H1 (cell line): ENCODE data around the gene FOSL2. TPM values are rescaled to one million over a fixed set of nuclear protein-coding genes. Genes with fewer than 3 reads are reported as not detected.

ENCODE experiments used
- BRCA1 ChIP-seq: IDR thresholded peaks from 2 replicates; pipeline ENCODE4 v1.6.1; 2012; ENCODE audit warnings: low read depth, low read length, improper control_type of control experiment
- CBX5 ChIP-seq: fragments of 300-800, 300-1000 bp; sonication (generic); IDR thresholded peaks from 2 replicates; pipeline ENCODE4 v1.7.1; 2016; ENCODE audit warnings: antibody characterized with exemption, low read length, low read depth
- CREB1 ChIP-seq: IDR thresholded peaks from 2 replicates; pipeline ENCODE4 v1.6.1; 2012; ENCODE audit warnings: inconsistent platforms
- NRF1 ChIP-seq: IDR thresholded peaks from 2 replicates; pipeline ENCODE4 v1.6.1; 2011; ENCODE audit warnings: mild to moderate bottlenecking, low read depth, low read length, improper control_type of control experiment
- RBBP5 ChIP-seq: IDR thresholded peaks from 2 replicates; pipeline ENCODE4 v1.7.1; 2012; ENCODE audit warnings: low read depth, mild to moderate bottlenecking, inconsistent platforms, low read length, moderate library complexity, borderline replicate concordance
- TBP ChIP-seq: IDR thresholded peaks from 2 replicates; pipeline ENCODE4 v1.6.1; 2011; ENCODE audit warnings: low read depth, low read length, improper control_type of control experiment
- YY1 ChIP-seq: IDR thresholded peaks from 2 replicates; pipeline ENCODE4 v1.6.1; 2011; ENCODE audit warnings: low read depth, mild to moderate bottlenecking, low read length
- polyA plus RNA-seq, 7 experiments: library from polyadenylated mRNA; depleted of rRNA in 3 of 7; stranded (reverse) in 5 of 7; unstranded in 2 of 7; fragments of >200 nt in 5 of 7; fragments of 200-250 nt in 2 of 7; gene quantifications; 1 replicate in 5 of 7; 2 replicates in 1 of 7; 4 replicates in 1 of 7; pipeline versions ENCODE4 v1.2.1 to v1.2.3, GENCODE V29; 2011 to 2013; ENCODE audit warnings: missing spikeins in 2 of 7, mixed read lengths in 2 of 7
- total RNA-seq: library from RNA; stranded (reverse); fragmentation: NEBNext Ultra II Directional; extraction: Animal tissue kit (Norgen Biotek cat#: 25700); gene quantifications from 2 replicates; pipeline ENCODE4 v1.2.1, GENCODE V29; 2021

Gene FOSL2
- total and polyA plus RNA-seq, 2 of the 8 experiments (the other 6 are each of a cell fraction or from before 2014, with no cell fraction given) = 1.5 to 4.5 TPM

DNA sequence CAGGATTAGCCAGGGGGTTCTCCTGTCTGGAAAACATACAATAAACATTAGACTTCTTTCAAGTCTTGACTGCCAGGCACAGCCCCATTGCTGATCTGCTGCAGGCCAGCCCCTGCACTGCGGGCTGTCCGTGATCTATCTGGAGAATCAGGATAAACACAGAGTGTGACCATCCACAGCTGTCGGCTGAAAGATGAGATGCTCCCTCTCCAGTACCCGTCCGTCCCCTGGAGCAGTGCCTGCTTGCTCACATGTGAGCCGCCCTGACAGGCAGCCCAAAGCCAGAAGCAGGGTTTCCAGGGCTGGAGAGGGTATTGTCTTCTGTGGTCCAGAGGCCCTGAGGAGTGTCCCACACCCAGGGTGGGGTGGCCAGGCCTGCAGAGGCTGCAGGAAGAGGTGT, 46.1 kb upstream of the FOSL2 start (continued):
- TF ChIP-seq BRCA1 = no peak
- no peak for TF ChIP-seq TBP
- no peak for TF ChIP-seq CREB1
- no peak for TF ChIP-seq RBBP5
- TF ChIP-seq YY1 = no peak
- TF ChIP-seq NRF1 = no peak
- TF ChIP-seq CBX5 = no peak
